Suprapubic skin (tissue), 3 donors: ENCODE data around the gene GATAD2A.

Experiments used
- EP300 ChIP-seq: sonication (generic); formaldehyde crosslinking; IDR thresholded peaks from one replicate; pipeline ENCODE4 v1.6.1; 2017; ENCODE audit warnings: antibody characterized with exemption
- TF ChIP-seq, protein P1 (sequence below), 2 donors: fragments of 200-600 bp in 1 of 2; fragments of 450-650 bp in 1 of 2; sonication (generic) in 1 of 2; IDR thresholded peaks; one replicate each; pipeline ENCODE4 v1.5.1; 2016 to 2019; ENCODE audit warnings: antibody characterized with exemption in 2 of 2, mild to moderate bottlenecking in 1 of 2, moderate library complexity in 1 of 2

- TF ChIP-seq, protein P1, sequence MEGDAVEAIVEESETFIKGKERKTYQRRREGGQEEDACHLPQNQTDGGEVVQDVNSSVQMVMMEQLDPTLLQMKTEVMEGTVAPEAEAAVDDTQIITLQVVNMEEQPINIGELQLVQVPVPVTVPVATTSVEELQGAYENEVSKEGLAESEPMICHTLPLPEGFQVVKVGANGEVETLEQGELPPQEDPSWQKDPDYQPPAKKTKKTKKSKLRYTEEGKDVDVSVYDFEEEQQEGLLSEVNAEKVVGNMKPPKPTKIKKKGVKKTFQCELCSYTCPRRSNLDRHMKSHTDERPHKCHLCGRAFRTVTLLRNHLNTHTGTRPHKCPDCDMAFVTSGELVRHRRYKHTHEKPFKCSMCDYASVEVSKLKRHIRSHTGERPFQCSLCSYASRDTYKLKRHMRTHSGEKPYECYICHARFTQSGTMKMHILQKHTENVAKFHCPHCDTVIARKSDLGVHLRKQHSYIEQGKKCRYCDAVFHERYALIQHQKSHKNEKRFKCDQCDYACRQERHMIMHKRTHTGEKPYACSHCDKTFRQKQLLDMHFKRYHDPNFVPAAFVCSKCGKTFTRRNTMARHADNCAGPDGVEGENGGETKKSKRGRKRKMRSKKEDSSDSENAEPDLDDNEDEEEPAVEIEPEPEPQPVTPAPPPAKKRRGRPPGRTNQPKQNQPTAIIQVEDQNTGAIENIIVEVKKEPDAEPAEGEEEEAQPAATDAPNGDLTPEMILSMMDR (IDR thresholded peaks at IDR 0.05) = no peak
- TF ChIP-seq EP300 = no peak
Measured at GRCh38 chr19:19445288-19445687, 39.8 kb downstream of the GATAD2A start.
